ENCODE measurements around the gene BRICD5. TPM values are rescaled to one million over a fixed set of nuclear protein-coding genes. Genes with fewer than 3 reads are reported as not detected.

BRICD5 gene
- total and polyA plus RNA-seq, 2 experiments from 2014 or later = 0.56 to 2.9 TPM

GRCh38 chr16:2236337-2237101 is 25.9 kb upstream of the BRICD5 start, which contains the start of gene DNASE1L2:
TSS of gene DNASE1L2 (plus strand) at chr16:2236444. CDS start at chr16:2236817, 373 bp downstream.
- Histone ChIP-seq H3K9me3 (ENCODE audit: low read depth) (no peaks in the 10 kb centered on the region), H3K27me3 (replicated peaks; ENCODE audit: insufficient read depth) (no peaks in the 10 kb centered on the region), H3K4me2 (ENCODE audit: unreplicated experiment) (peak within 1 kb of the TSS; percentile 53), H3K79me2 (ENCODE audit: insufficient read depth) (no peaks in the 10 kb centered on the region), H3K36me3 (ENCODE audit: low read depth) (no peaks in the 10 kb centered on the region), H3K9ac (peak within 1 kb of the TSS; percentile 9), H3K9me2 (ENCODE audit: insufficient read depth) (no peaks in the 10 kb centered on the region), H2AFZ (no peak within 1 kb of the TSS), H3K27ac (no peak within 1 kb of the TSS), H3K4me1 (ENCODE audit: insufficient read depth) (no peaks in the 10 kb centered on the region), H3F3A (ENCODE audit: insufficient read depth) (no peaks in the 10 kb centered on the region), H3K4me3 (peak within 1 kb of the TSS; percentile 53), H4K20me1 (ENCODE audit: insufficient read depth) (no peaks in the 10 kb centered on the region)
- DNase-seq = peak; percentile 76
- 3 to 4% methylated on average over 40 to 48 of the region's 64 CpGs for WGBS, 2 experiments (ENCODE audit: low coverage in 1 of 2, low lambda C conversion rate in 2 of 2, missing lambda C conversion rate in 2 of 2)
- in situ Hi-C loops (cut with MboI) = no loop called here
- no peak for TF ChIP-seq EZH2 (IDR thresholded peaks at IDR 0.05; ENCODE audit: insufficient read depth, poor library complexity, severe bottlenecking)
- no peak for TF ChIP-seq EZH2phosphoT487 (IDR thresholded peaks at IDR 0.05; ENCODE audit: insufficient read depth, low read depth)

GRCh38 chr16:2235695-2236336 is 25.2 kb upstream of the BRICD5 start:
- in situ Hi-C loops (cut with MboI) = no loop called here
- Histone ChIP-seq H3K4me3 (no peak overlapping the region), H3K79me2 (ENCODE audit: insufficient read depth) (no peaks in the 10 kb centered on the region), H4K20me1 (ENCODE audit: insufficient read depth) (no peaks in the 10 kb centered on the region), H3K36me3 (ENCODE audit: low read depth) (no peaks in the 10 kb centered on the region), H3K9me3 (ENCODE audit: low read depth) (no peaks in the 10 kb centered on the region), H3K9ac (no peak overlapping the region), H3F3A (ENCODE audit: insufficient read depth) (no peaks in the 10 kb centered on the region), H3K4me2 (ENCODE audit: unreplicated experiment) (no peak overlapping the region), H3K4me1 (ENCODE audit: insufficient read depth) (no peaks in the 10 kb centered on the region), H3K27me3 (replicated peaks; ENCODE audit: insufficient read depth) (no peaks in the 10 kb centered on the region), H3K9me2 (ENCODE audit: insufficient read depth) (no peaks in the 10 kb centered on the region), H2AFZ (no peak overlapping the region), H3K27ac (no peak overlapping the region)
- TF ChIP-seq EZH2phosphoT487 (IDR thresholded peaks at IDR 0.05; ENCODE audit: insufficient read depth, low read depth) (no peak), EZH2 (IDR thresholded peaks at IDR 0.05; ENCODE audit: insufficient read depth, poor library complexity, severe bottlenecking) (no peak)
- 52 to 55% methylated on average over 12 to 19 of the region's 19 CpGs for WGBS, 2 experiments (ENCODE audit: low coverage in 1 of 2, low lambda C conversion rate in 2 of 2, missing lambda C conversion rate in 2 of 2)
- no peak for DNase-seq

- Histone ChIP-seq H3K27ac (no peak overlapping the region), H3K4me1 (ENCODE audit: insufficient read depth) (no peaks in the 10 kb centered on the region), H3F3A (ENCODE audit: insufficient read depth) (no peaks in the 10 kb centered on the region), H3K27me3 (replicated peaks; ENCODE audit: insufficient read depth) (no peaks in the 10 kb centered on the region), H3K9ac (no peak overlapping the region), H3K79me2 (ENCODE audit: insufficient read depth) (no peaks in the 10 kb centered on the region), H3K4me3 (no peak overlapping the region), H3K9me2 (ENCODE audit: insufficient read depth) (no peaks in the 10 kb centered on the region), H3K9me3 (ENCODE audit: low read depth) (no peaks in the 10 kb centered on the region), H3K36me3 (ENCODE audit: low read depth) (no peaks in the 10 kb centered on the region), H3K4me2 (ENCODE audit: unreplicated experiment) (no peak overlapping the region), H4K20me1 (ENCODE audit: insufficient read depth) (no peaks in the 10 kb centered on the region), H2AFZ (no peak overlapping the region)
- no peak for DNase-seq
- WGBS, 2 experiments (ENCODE audit: low coverage in 1 of 2, low lambda C conversion rate in 2 of 2, missing lambda C conversion rate in 2 of 2) = 93% methylated on average over 27 to 28 of the region's 28 CpGs
- TF ChIP-seq EZH2 (IDR thresholded peaks at IDR 0.05; ENCODE audit: insufficient read depth, poor library complexity, severe bottlenecking) = no peak
- TF ChIP-seq EZH2phosphoT487 (IDR thresholded peaks at IDR 0.05; ENCODE audit: insufficient read depth, low read depth) = no peak
- in situ Hi-C loops (cut with MboI) = no loop called here
Observed at GRCh38 chr16:2235234-2235651, 24.6 kb upstream of the BRICD5 start.

- H3K9me3 ChIP-seq (ENCODE audit: low read depth) = no peaks in the 10 kb centered on the region
- no peak for DNase-seq
- no peak overlapping the region for H2AFZ ChIP-seq
- H3K36me3 ChIP-seq (ENCODE audit: low read depth) = no peaks in the 10 kb centered on the region
- H3F3A ChIP-seq (ENCODE audit: insufficient read depth) = no peaks in the 10 kb centered on the region
- H3K9me2 ChIP-seq (ENCODE audit: insufficient read depth) = no peaks in the 10 kb centered on the region
- H3K9ac ChIP-seq = no peak overlapping the region
- H3K27ac ChIP-seq = no peak overlapping the region
- H3K27me3 ChIP-seq (replicated peaks; ENCODE audit: insufficient read depth) = no peaks in the 10 kb centered on the region
- H3K4me3 ChIP-seq = no peak overlapping the region
- no peaks in the 10 kb centered on the region for H3K4me1 ChIP-seq (ENCODE audit: insufficient read depth)
- 81 to 90% methylated on average over 8 to 17 of the region's 18 CpGs for WGBS, 2 experiments (ENCODE audit: low coverage in 1 of 2, low lambda C conversion rate in 2 of 2, missing lambda C conversion rate in 2 of 2)
- TF ChIP-seq EZH2 (IDR thresholded peaks at IDR 0.05; ENCODE audit: insufficient read depth, poor library complexity, severe bottlenecking) = no peak
- no peak for TF ChIP-seq EZH2phosphoT487 (IDR thresholded peaks at IDR 0.05; ENCODE audit: insufficient read depth, low read depth)
- in situ Hi-C loops (cut with MboI) = no loop called here
- no peaks in the 10 kb centered on the region for H4K20me1 ChIP-seq (ENCODE audit: insufficient read depth)
- H3K4me2 ChIP-seq (ENCODE audit: unreplicated experiment) = no peak overlapping the region
- H3K79me2 ChIP-seq (ENCODE audit: insufficient read depth) = no peaks in the 10 kb centered on the region
Observed at GRCh38 chr16:2234813-2235170, 24.1 kb upstream of the BRICD5 start.
